Trophoblast cell (in vitro differentiated cells and primary cell): ENCODE measurements around the gene ANAPC5.

Experiments used
- DNase-seq, 2 donors: peaks; one replicate each; pipeline ENCODE4 v3.0.0-alpha.2; 2016
- H2AFZ ChIP-seq: 2 replicates; pipeline ENCODE4 v1.6.1; 2013; ENCODE audit warnings: low read length, moderate library complexity, mild to moderate bottlenecking; ENCODE audit not compliant: insufficient read depth, poor library complexity
- H2AK5ac ChIP-seq: 2 replicates; pipeline ENCODE4 v1.6.1; 2013; ENCODE audit warnings: mild to moderate bottlenecking, low read length
- H2BK120ac ChIP-seq: 2 replicates; pipeline ENCODE4 v1.6.1; 2013; ENCODE audit warnings: low read length, mild to moderate bottlenecking, moderate library complexity; ENCODE audit not compliant: insufficient read depth, poor library complexity
- H2BK12ac ChIP-seq: 2 replicates; pipeline ENCODE4 v1.6.1; 2013; ENCODE audit warnings: mild to moderate bottlenecking, low read length, moderate library complexity
- H2BK5ac ChIP-seq: 2 replicates; pipeline ENCODE4 v1.6.1; 2013; ENCODE audit warnings: low read length, low read depth, moderate library complexity, mild to moderate bottlenecking; ENCODE audit not compliant: poor library complexity
- H3K14ac ChIP-seq: 2 replicates; pipeline ENCODE4 v1.6.1; 2013; ENCODE audit warnings: mild to moderate bottlenecking, low read length
- H3K18ac ChIP-seq: 2 replicates; pipeline ENCODE4 v1.6.1; 2013; ENCODE audit warnings: mild to moderate bottlenecking, low read length
- H3K23ac ChIP-seq: 2 replicates; pipeline ENCODE4 v1.6.1; 2013; ENCODE audit warnings: low read length
- H3K27ac ChIP-seq: 2 replicates; pipeline ENCODE4 v1.5.1; 2013; ENCODE audit warnings: low read depth, mild to moderate bottlenecking, inconsistent platforms, low read length, moderate library complexity
- H3K27me3 ChIP-seq: 2 replicates; pipeline ENCODE4 v1.6.1; 2013; ENCODE audit warnings: inconsistent platforms, mild to moderate bottlenecking, low read length, moderate library complexity; ENCODE audit not compliant: insufficient read depth
- H3K36me3 ChIP-seq, 2 experiments: 1 replicate in 1 of 2; 2 replicates in 1 of 2; pipeline ENCODE4 v1.6.1; 2013; ENCODE audit warnings: low read length in 2 of 2, mild to moderate bottlenecking in 2 of 2, moderate library complexity in 1 of 2; ENCODE audit not compliant: insufficient read depth in 2 of 2, control insufficient read depth in 1 of 2
- H3K4ac ChIP-seq: 2 replicates; pipeline ENCODE4 v1.6.1; 2013; ENCODE audit warnings: low read depth, mild to moderate bottlenecking, low read length, moderate library complexity
- H3K4me1 ChIP-seq, 2 experiments: 1 replicate in 1 of 2; 2 replicates in 1 of 2; pipeline ENCODE4 v1.6.1; 2013; ENCODE audit warnings: low read length in 2 of 2, mild to moderate bottlenecking in 2 of 2, moderate library complexity in 1 of 2; ENCODE audit not compliant: insufficient read depth in 2 of 2, control insufficient read depth in 1 of 2
- H3K4me2 ChIP-seq: 2 replicates; pipeline ENCODE4 v1.6.1; 2013; ENCODE audit warnings: inconsistent platforms, mild to moderate bottlenecking, low read length, moderate library complexity
- H3K4me3 ChIP-seq: 2 replicates; pipeline ENCODE4 v1.5.1; 2013; ENCODE audit warnings: mild to moderate bottlenecking, low read depth, low read length, inconsistent platforms
- H3K79me1 ChIP-seq: one replicate; pipeline ENCODE4 v1.6.1; 2013; ENCODE audit warnings: low read length
- H3K79me2 ChIP-seq: 2 replicates; pipeline ENCODE4 v1.6.1; 2013; ENCODE audit warnings: low read length, mild to moderate bottlenecking; ENCODE audit not compliant: control insufficient read depth, insufficient read depth, poor library complexity
- H3K9ac ChIP-seq: 2 replicates; pipeline ENCODE4 v1.6.1; 2013; ENCODE audit warnings: mild to moderate bottlenecking, low read length
- H3K9me3 ChIP-seq: 2 replicates; pipeline ENCODE4 v1.6.1; 2013; ENCODE audit warnings: low read depth, mild to moderate bottlenecking, control low read depth, inconsistent platforms, low read length; ENCODE audit not compliant: insufficient read depth
- H4K12ac ChIP-seq: 2 replicates; pipeline ENCODE4 v1.6.1; 2013; ENCODE audit warnings: low read depth, mild to moderate bottlenecking, low read length, moderate library complexity
- H4K8ac ChIP-seq: 2 replicates; pipeline ENCODE4 v1.6.1; 2013; ENCODE audit warnings: low read depth, mild to moderate bottlenecking, low read length, moderate library complexity
- H4K91ac ChIP-seq: one replicate; pipeline ENCODE4 v1.6.1; 2013; ENCODE audit warnings: low read depth, mild to moderate bottlenecking, low read length, moderate library complexity
- WGBS: extraction: QIAGEN DNeasy Blood & Tissue Kit; methylation state at CpG from one replicate; pipeline ENCODE4 v1.1.7; 2013; ENCODE audit warnings: missing lambda C conversion rate; ENCODE audit not compliant: insufficient read length, insufficient coverage; ENCODE audit errors: extremely low coverage; 5-methylcytosine and 5-hydroxymethylcytosine counted together

ANAPC5 gene

GRCh38 chr12:121345151-121345815, 6.9 kb downstream of the ANAPC5 start:
- H2AFZ ChIP-seq = no peak overlapping the region
- no peak overlapping the region for H2BK120ac ChIP-seq
- no peak for DNase-seq
- H2BK12ac ChIP-seq = no peak overlapping the region
- no peak overlapping the region for H3K23ac ChIP-seq
- H3K9me3 ChIP-seq = peaks cover 1% of the 10 kb centered on the region
- no peak overlapping the region for H3K4me2 ChIP-seq
- no peak overlapping the region for H4K8ac ChIP-seq
- no peak overlapping the region for H2AK5ac ChIP-seq
- peaks cover 16 to 34% of the 10 kb centered on the region in 2 experiments for H3K36me3 ChIP-seq
- no peak overlapping the region for H3K9ac ChIP-seq
- H4K91ac ChIP-seq = no peak overlapping the region
- H3K14ac ChIP-seq = no peak overlapping the region
- no peak overlapping the region for H3K18ac ChIP-seq
- no CpG with 5 or more reads among the region's 4 CpGs for WGBS
- no peaks in the 10 kb centered on the region for H3K79me2 ChIP-seq
- H3K4me1 ChIP-seq = no peaks in the 10 kb centered on the region
- no peak overlapping the region for H3K4me3 ChIP-seq
- H3K27me3 ChIP-seq = no peaks in the 10 kb centered on the region
- H2BK5ac ChIP-seq = no peak overlapping the region
- H4K12ac ChIP-seq = no peak overlapping the region
- H3K79me1 ChIP-seq = no peaks in the 10 kb centered on the region
- no peak overlapping the region for H3K4ac ChIP-seq
- no peak overlapping the region for H3K27ac ChIP-seq

- Histone ChIP-seq H3K36me3 (peaks cover 20 to 35% of the 10 kb centered on the region in 2 experiments), H2AFZ (no peak overlapping the region), H3K27ac (no peak overlapping the region), H4K91ac (no peak overlapping the region), H2BK12ac (no peak overlapping the region), H3K14ac (no peak overlapping the region), H3K18ac (no peak overlapping the region), H3K27me3 (no peaks in the 10 kb centered on the region), H3K4me3 (no peak overlapping the region), H3K4me2 (no peak overlapping the region), H3K79me2 (no peaks in the 10 kb centered on the region), H3K23ac (no peak overlapping the region), H3K9ac (no peak overlapping the region), H3K4me1 (no peaks in the 10 kb centered on the region), H2AK5ac (no peak overlapping the region), H4K12ac (no peak overlapping the region), H3K79me1 (no peaks in the 10 kb centered on the region), H2BK5ac (no peak overlapping the region), H3K9me3 (peaks cover 1% of the 10 kb centered on the region), H3K4ac (no peak overlapping the region), H2BK120ac (no peak overlapping the region), H4K8ac (no peak overlapping the region)
- no peak for DNase-seq
- no CpG with 5 or more reads among the region's 3 CpGs for WGBS
Measured at GRCh38 chr12:121344506-121344905, 7.7 kb downstream of the ANAPC5 start.

DNA sequence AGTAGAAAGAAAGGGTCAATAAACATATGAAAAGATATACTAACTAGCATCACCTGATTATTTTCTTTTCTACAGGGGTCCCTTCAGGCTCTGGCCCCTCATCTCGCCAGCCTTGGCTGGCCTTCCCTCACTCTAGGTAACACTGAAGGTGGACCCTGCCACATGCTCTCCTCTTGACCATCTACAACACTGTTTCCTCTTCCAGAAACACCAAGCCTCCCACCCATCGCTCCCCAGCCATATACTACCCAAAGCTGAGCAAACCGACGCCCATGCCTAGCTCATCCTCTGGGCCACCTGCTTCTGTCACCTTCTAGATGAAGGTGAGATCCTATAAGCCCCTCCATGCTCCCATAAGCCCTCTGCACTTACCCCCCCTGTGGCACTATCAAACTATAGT, 14.8 kb downstream of the ANAPC5 start:
- H3K14ac ChIP-seq = no peak overlapping the region
- no peak for DNase-seq
- WGBS = no CpG with 5 or more reads among the region's 4 CpGs
- H3K23ac ChIP-seq = no peak overlapping the region
- no peak overlapping the region for H3K18ac ChIP-seq
- H3K79me1 ChIP-seq = no peaks in the 10 kb centered on the region
- no peaks in the 10 kb centered on the region for H3K79me2 ChIP-seq
- H2AFZ ChIP-seq = no peak overlapping the region
- no peak overlapping the region for H3K4me3 ChIP-seq
- no peaks in the 10 kb centered on the region for H3K4me1 ChIP-seq
- H2AK5ac ChIP-seq = no peak overlapping the region
- H4K8ac ChIP-seq = no peak overlapping the region
- peak overlapping the region; percentile 33 for H3K9ac ChIP-seq
- H3K9me3 ChIP-seq = no peaks in the 10 kb centered on the region
- H4K91ac ChIP-seq = no peak overlapping the region
- H2BK5ac ChIP-seq = no peak overlapping the region
- H3K4ac ChIP-seq = no peak overlapping the region
- H2BK120ac ChIP-seq = no peak overlapping the region
- peaks cover 33 to 35% of the 10 kb centered on the region in 2 experiments for H3K36me3 ChIP-seq
- H3K4me2 ChIP-seq = no peak overlapping the region
- no peak overlapping the region for H3K27ac ChIP-seq
- H3K27me3 ChIP-seq = no peaks in the 10 kb centered on the region
- no peak overlapping the region for H2BK12ac ChIP-seq
- no peak overlapping the region for H4K12ac ChIP-seq

- Histone ChIP-seq H3K14ac (no peak overlapping the region), H3K23ac (no peak overlapping the region), H2BK5ac (no peak overlapping the region), H3K9me3 (no peaks in the 10 kb centered on the region), H2BK12ac (no peak overlapping the region), H2AFZ (no peak overlapping the region), H2AK5ac (no peak overlapping the region), H3K4ac (no peak overlapping the region), H4K91ac (no peak overlapping the region), H3K4me2 (no peak overlapping the region), H4K12ac (no peak overlapping the region), H3K36me3 (peaks cover 28 to 40% of the 10 kb centered on the region in 2 experiments), H4K8ac (no peak overlapping the region), H3K27me3 (no peaks in the 10 kb centered on the region), H3K4me1 (no peaks in the 10 kb centered on the region), H3K79me1 (no peaks in the 10 kb centered on the region), H3K79me2 (no peaks in the 10 kb centered on the region), H3K9ac (no peak overlapping the region), H3K18ac (no peak overlapping the region), H3K27ac (no peak overlapping the region), H3K4me3 (no peak overlapping the region), H2BK120ac (no peak overlapping the region)
- WGBS = no CpG with 5 or more reads among the region's 8 CpGs
- peak; percentile 24 to 85 for DNase-seq
Measured at GRCh38 chr12:121334513-121335343, 17.5 kb downstream of the ANAPC5 start.
